ENCODE data around the gene PKHD1. TPM values are rescaled to one million over a fixed set of nuclear protein-coding genes. Genes with fewer than 3 reads are reported as not detected.

The PKHD1 gene
- total and polyA plus RNA-seq, 2 donors (not counting 1 experiment from before 2014, with no cell fraction given) = not detected

DNA sequence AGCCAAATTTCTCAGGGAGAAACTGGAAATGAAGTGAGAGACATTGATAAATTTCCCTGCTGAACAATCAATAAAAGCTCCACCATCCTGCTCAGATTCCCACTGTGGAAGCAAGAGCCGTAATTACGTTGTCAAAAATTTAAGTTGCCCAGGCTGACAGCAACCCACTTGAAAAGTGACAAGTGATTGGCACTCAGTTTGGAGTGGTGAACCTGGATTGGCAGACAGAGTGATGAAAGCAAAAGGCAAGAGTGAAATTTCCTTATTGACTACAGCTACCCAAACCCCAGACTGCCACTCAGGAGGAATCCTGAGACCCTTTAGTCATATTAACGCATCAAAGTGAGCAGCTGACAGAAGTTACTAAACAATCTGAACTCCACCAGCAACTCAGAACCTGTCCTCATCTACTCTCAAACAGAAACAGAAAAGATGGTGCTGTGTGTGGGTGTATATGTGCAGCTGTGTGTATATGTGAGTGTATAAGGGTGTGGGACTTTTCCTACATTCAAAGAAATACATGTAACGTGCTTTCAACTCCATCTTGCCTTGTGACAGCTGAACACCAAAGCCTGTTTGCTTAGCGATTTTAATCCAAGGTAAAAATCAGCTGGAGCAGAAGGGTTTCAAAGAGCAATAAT is 157.4 kb downstream of the PKHD1 start:
- no peaks in the 10 kb centered on the region for H4K20me1 ChIP-seq (ENCODE audit: control insufficient read depth, insufficient read depth, low read length, poor library complexity, severe bottlenecking)
- ChIA-PET POLR2A (no interaction called here), CTCF (interaction anchor here (1.3 kb wide), 1 partner anchor 34 kb away, joined by 3 read pairs; no protein-coding TSS in a partner anchor)
- Mint-ChIP-seq H3K27me3 (no peaks in the 10 kb centered on the region), H3K4me3 (no peak overlapping the region), H3K9me3 (ENCODE audit: insufficient read depth) (no peaks in the 10 kb centered on the region), H3K27ac (no peak overlapping the region), H3K4me1 (no peaks in the 10 kb centered on the region)
- H3K9ac ChIP-seq (ENCODE audit: low read length) = no peak overlapping the region
- H3K9me3 ChIP-seq (ENCODE audit: control extremely low read depth in 1 of 3, control insufficient read depth in 2 of 3, insufficient read depth in 1 of 3, low read length in 2 of 3) = no peaks in the 10 kb centered on the region
- H3K27me3 ChIP-seq (replicated peaks in 1 of 4; ENCODE audit: control extremely low read depth in 1 of 4, control insufficient read depth in 3 of 4, insufficient read depth in 4 of 4, low read length in 3 of 4) = no peaks in the 10 kb centered on the region
- H3K36me3 ChIP-seq (replicated peaks in 1 of 2; ENCODE audit: control extremely low read depth in 1 of 2, control insufficient read depth in 1 of 2, extremely low read depth in 1 of 2, insufficient read depth in 2 of 2, low read length in 1 of 2) = no peaks in the 10 kb centered on the region
- TF ChIP-seq CTCF (IDR thresholded peaks at IDR 0.05) (no peak), EZH2 (IDR thresholded peaks at IDR 0.05; ENCODE audit: borderline replicate concordance, insufficient read depth, low read depth, low read length, poor library complexity, severe bottlenecking) (no peak)
- DNase-seq (no peak), ATAC-seq (ENCODE audit: low read depth) (no peak)
- H2AFZ ChIP-seq (ENCODE audit: insufficient read depth, low read depth, low read length, poor library complexity, severe bottlenecking) = no peak overlapping the region
- 100% methylated on average over 2 of the region's 5 CpGs for WGBS (ENCODE audit: insufficient coverage)
- no peak overlapping the region for H3K4me3 ChIP-seq (ENCODE audit: control extremely low read depth in 1 of 5, extremely low read depth in 1 of 5, insufficient read depth in 1 of 5, low read depth in 2 of 5, low read length in 4 of 5)
- intact Hi-C loops (cut with micrococcal nuclease) = no loop called here
- H3K4me1 ChIP-seq (ENCODE audit: control insufficient read depth in 2 of 2, insufficient read depth in 2 of 2, low read length in 2 of 2) = no peaks in the 10 kb centered on the region
- no peak overlapping the region for H3K4me2 ChIP-seq (replicated peaks; ENCODE audit: low read depth, low read length, poor library complexity, severe bottlenecking)
- H3K27ac ChIP-seq (ENCODE audit: low read length in 2 of 2) = no peak overlapping the region
- no peaks in the 10 kb centered on the region for H3K79me2 ChIP-seq (ENCODE audit: control insufficient read depth, insufficient read depth, low read length)

DNA sequence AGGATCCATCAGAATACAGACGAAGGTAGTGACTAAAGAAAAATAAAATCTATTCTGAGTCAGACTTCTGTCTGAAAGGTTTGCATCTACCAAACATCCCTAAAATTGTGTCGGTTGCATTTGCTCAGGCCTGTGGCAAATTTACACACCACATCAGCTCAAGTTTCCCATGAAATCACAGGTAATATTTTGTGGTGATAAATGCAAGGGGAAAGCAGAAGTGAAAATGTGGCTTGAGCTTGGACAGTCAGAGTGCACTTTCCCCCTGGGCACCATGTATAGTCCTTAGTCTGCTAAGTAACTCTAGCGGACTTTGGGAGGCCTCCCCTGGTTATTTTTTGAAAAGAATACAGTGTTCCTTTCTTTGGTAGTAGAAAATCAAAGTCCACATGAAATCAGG is 159.1 kb downstream of the PKHD1 start:
- Histone ChIP-seq H3K36me3 (replicated peaks in 1 of 2; ENCODE audit: control extremely low read depth in 1 of 2, control insufficient read depth in 1 of 2, extremely low read depth in 1 of 2, insufficient read depth in 2 of 2, low read length in 1 of 2) (no peaks in the 10 kb centered on the region), H3K27me3 (replicated peaks in 1 of 4; ENCODE audit: control extremely low read depth in 1 of 4, control insufficient read depth in 3 of 4, insufficient read depth in 4 of 4, low read length in 3 of 4) (no peaks in the 10 kb centered on the region), H3K4me1 (ENCODE audit: control insufficient read depth in 2 of 2, insufficient read depth in 2 of 2, low read length in 2 of 2) (no peaks in the 10 kb centered on the region), H3K9me3 (ENCODE audit: control extremely low read depth in 1 of 3, control insufficient read depth in 2 of 3, insufficient read depth in 1 of 3, low read length in 2 of 3) (no peaks in the 10 kb centered on the region), H2AFZ (ENCODE audit: insufficient read depth, low read depth, low read length, poor library complexity, severe bottlenecking) (no peak overlapping the region), H3K9ac (ENCODE audit: low read length) (no peak overlapping the region), H3K27ac (ENCODE audit: low read length in 2 of 2) (no peak overlapping the region), H3K4me3 (ENCODE audit: control extremely low read depth in 1 of 5, extremely low read depth in 1 of 5, insufficient read depth in 1 of 5, low read depth in 2 of 5, low read length in 4 of 5) (no peak overlapping the region), H3K4me2 (replicated peaks; ENCODE audit: low read depth, low read length, poor library complexity, severe bottlenecking) (no peak overlapping the region), H4K20me1 (ENCODE audit: control insufficient read depth, insufficient read depth, low read length, poor library complexity, severe bottlenecking) (no peaks in the 10 kb centered on the region), H3K79me2 (ENCODE audit: control insufficient read depth, insufficient read depth, low read length) (no peaks in the 10 kb centered on the region)
- ChIA-PET POLR2A (no interaction called here), CTCF (interaction anchor here (1.2 kb wide), 1 partner anchor 31 kb away, joined by 3 read pairs; no protein-coding TSS in a partner anchor)
- Mint-ChIP-seq H3K4me1 (no peaks in the 10 kb centered on the region), H3K9me3 (ENCODE audit: insufficient read depth) (no peaks in the 10 kb centered on the region), H3K4me3 (no peak overlapping the region), H3K27ac (no peak overlapping the region), H3K27me3 (peaks cover 8% of the 10 kb centered on the region)
- ATAC-seq (ENCODE audit: low read depth) = no peak
- 17% methylated on average over 1 of the region's 3 CpGs for WGBS (ENCODE audit: insufficient coverage)
- no peak for DNase-seq
- intact Hi-C loops (cut with micrococcal nuclease) = no loop called here
- TF ChIP-seq EZH2 (IDR thresholded peaks at IDR 0.05; ENCODE audit: borderline replicate concordance, insufficient read depth, low read depth, low read length, poor library complexity, severe bottlenecking) (no peak), CTCF (IDR thresholded peaks at IDR 0.05) (no peak)

Measured in B cell (primary cell).